Muscle layer of colon (tissue), 2 donors: ENCODE measurements around the gene KIF18B.

ENCODE experiments used
- H3K27ac ChIP-seq: one replicate; pipeline ENCODE4 v1.7.0; 2013; ENCODE audit warnings: low read depth, mild to moderate bottlenecking, low read length, moderate library complexity
- H3K27me3 ChIP-seq, 2 donors: one replicate each; pipeline ENCODE4 v1.7.0; 2013; ENCODE audit warnings: low read length in 2 of 2, mild to moderate bottlenecking in 2 of 2; ENCODE audit not compliant: insufficient read depth in 2 of 2, control insufficient read depth in 1 of 2
- H3K36me3 ChIP-seq: one replicate; pipeline ENCODE4 v1.7.0; 2013; ENCODE audit warnings: mild to moderate bottlenecking, low read length; ENCODE audit not compliant: insufficient read depth
- H3K4me1 ChIP-seq: one replicate; pipeline ENCODE4 v1.7.0; 2013; ENCODE audit warnings: mild to moderate bottlenecking, low read length; ENCODE audit not compliant: insufficient read depth
- H3K4me3 ChIP-seq, 2 donors: one replicate each; pipeline ENCODE4 v1.7.0; 2013; ENCODE audit warnings: low read length in 2 of 2, low read depth in 1 of 2, mild to moderate bottlenecking in 1 of 2, moderate library complexity in 1 of 2
- H3K9ac ChIP-seq: one replicate; pipeline ENCODE4 v1.7.0; 2013; ENCODE audit warnings: low read length
- H3K9me3 ChIP-seq: one replicate; pipeline ENCODE4 v1.7.0; 2013; ENCODE audit warnings: mild to moderate bottlenecking, low read length
- donor health status: abdominal sarcoma.
- donor health status: Adenocarcinoma of cecum.

Gene KIF18B

DNA sequence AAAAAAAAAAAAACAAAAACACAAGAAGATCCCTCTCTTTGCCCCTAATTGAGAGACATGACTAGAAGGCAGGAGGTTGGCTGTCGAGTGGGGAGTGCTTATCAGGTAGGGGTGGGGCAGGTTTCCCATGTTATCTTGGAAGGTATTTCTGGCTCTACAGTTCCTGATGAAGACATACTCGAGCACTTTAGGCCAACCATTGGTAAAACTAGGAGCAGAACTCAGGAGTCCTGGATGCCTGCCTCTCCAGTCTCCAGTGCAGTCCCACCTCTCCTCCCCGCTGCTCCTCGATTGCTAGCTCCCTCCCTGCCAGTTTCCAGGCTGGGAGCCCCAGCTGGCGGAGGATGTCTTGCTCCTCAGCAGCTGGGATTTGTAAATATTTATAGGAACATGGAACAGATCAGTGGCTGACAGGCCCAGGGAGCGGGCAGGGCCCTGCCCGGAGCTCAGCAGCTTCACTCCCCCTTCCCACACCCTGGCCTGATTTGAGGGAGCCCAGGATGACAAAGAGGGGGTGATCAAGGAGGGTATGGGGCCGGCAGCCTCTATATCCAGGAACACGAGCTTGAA, 31.9 kb upstream of the KIF18B start:
- H3K4me1 ChIP-seq, result peaks cover 59% of the 10 kb centered on the region
- no peak overlapping the region for H3K4me3 ChIP-seq
- H3K9ac ChIP-seq, result no peak overlapping the region
- H3K9me3 ChIP-seq, result no peaks in the 10 kb centered on the region
- no peaks in the 10 kb centered on the region for H3K36me3 ChIP-seq
- no peaks in the 10 kb centered on the region for H3K27me3 ChIP-seq
- peak overlapping the region; percentile 86 for H3K27ac ChIP-seq

DNA sequence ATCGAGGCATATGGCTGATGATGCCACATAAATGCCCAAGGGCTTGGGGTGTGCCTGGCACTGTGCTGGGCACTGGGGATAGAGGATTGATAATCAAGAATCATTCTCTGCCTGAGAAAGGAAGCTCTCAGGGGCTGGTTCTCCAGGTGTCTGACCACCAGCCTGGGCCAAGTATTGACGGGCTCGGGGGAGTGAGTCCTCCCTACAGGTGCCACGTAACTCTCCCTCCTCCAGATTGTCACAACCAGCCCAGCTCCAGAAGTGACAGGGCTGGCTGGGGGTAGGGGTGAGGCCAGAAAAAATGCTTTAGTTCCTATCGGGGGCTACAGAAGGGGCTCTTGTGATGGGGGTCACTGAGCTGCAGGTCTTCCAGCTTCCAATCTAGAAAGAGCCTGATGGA, 31.2 kb upstream of the KIF18B start:
- Histone ChIP-seq H3K27me3 (no peaks in the 10 kb centered on the region), H3K36me3 (no peaks in the 10 kb centered on the region), H3K9ac (no peak overlapping the region), H3K4me1 (peaks cover 59% of the 10 kb centered on the region), H3K4me3 (no peak overlapping the region), H3K27ac (peak overlapping the region; percentile 86), H3K9me3 (no peaks in the 10 kb centered on the region)

GRCh38 chr17:44977814-44978550, 30.4 kb upstream of the KIF18B start:
- Histone ChIP-seq H3K4me1 (peaks cover 59% of the 10 kb centered on the region), H3K27me3 (no peaks in the 10 kb centered on the region), H3K27ac (peak overlapping the region; percentile 86), H3K4me3 (no peak overlapping the region), H3K9me3 (no peaks in the 10 kb centered on the region), H3K36me3 (no peaks in the 10 kb centered on the region), H3K9ac (peak overlapping the region; percentile 31)

- Histone ChIP-seq H3K4me1 (peaks cover 57% of the 10 kb centered on the region), H3K9ac (no peak overlapping the region), H3K4me3 (no peak overlapping the region), H3K36me3 (no peaks in the 10 kb centered on the region), H3K27me3 (no peaks in the 10 kb centered on the region), H3K9me3 (no peaks in the 10 kb centered on the region), H3K27ac (peak overlapping the region; percentile 86)
Observed at GRCh38 chr17:44977065-44977464, 29.5 kb upstream of the KIF18B start.

GRCh38 chr17:44976206-44976605, 28.6 kb upstream of the KIF18B start:
- Histone ChIP-seq H3K27ac (peak overlapping the region; percentile 19), H3K27me3 (no peaks in the 10 kb centered on the region), H3K4me1 (peaks cover 48% of the 10 kb centered on the region)

DNA sequence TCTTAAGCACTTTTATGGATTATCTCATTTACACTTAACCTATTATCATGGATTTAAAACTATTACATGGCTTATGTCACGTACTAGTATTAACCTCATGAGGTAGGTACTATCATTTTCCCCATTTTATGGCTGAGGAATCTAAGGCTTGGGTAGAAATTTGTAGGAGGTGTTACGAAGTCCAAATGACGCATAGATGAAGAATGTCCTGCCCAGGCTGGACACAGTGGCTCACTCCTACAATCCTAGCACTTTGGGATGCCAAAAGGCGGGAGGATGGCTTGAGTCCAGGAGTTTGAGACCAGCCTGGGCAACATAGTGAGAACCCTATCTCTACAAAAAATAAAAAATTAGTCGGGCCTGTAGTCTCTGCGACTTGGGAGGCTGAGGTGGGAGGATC, 25.4 kb upstream of the KIF18B start:
- Histone ChIP-seq H3K36me3 (no peaks in the 10 kb centered on the region), H3K27me3 (peaks cover 0 to 5% of the 10 kb centered on the region in 2 donors), H3K4me3 (no peak overlapping the region), H3K9me3 (no peaks in the 10 kb centered on the region), H3K27ac (no peak overlapping the region), H3K4me1 (peaks cover 34% of the 10 kb centered on the region), H3K9ac (no peak overlapping the region)

More at GRCh38 chr17:44976206-44976605, 28.6 kb upstream of the KIF18B start:
- Histone ChIP-seq H3K4me3 (no peak overlapping the region), H3K36me3 (no peaks in the 10 kb centered on the region), H3K9me3 (no peaks in the 10 kb centered on the region), H3K9ac (no peak overlapping the region)

DNA sequence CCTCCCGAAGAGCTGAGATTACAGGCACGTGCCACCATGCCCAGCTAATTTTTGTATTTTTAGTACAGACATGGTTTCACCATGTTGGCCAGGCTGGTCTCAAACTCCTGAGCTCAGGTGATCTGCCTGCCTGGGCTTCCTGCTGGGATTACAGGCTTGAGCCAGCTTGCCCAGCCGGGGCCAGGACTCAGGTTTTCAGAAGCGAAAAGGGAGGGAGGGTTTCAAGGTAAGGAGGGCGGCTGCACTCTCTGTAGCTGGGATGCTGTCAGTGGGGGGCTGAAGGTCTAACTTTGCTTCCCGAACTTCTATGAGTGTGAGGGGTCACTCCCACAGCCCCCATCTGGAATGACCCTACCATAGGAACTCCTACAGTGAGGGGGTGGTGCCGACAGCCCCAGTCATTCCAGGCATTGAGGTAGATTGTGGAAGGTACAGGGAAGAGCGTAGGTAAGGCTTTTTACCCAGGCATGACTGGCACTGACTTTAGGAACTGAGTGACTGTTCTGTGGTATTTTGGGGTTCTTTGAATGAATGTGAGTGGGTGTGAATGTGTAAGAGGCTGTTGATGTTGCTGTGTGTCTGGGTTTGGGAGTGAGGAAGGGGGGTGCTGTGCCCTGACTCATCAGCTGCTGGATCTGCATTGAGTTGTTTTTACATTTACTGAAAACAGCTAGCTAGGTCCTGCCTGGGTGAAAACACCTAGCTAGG, 24.4 kb upstream of the KIF18B start:
- Histone ChIP-seq H3K9ac (no peak overlapping the region), H3K9me3 (no peaks in the 10 kb centered on the region), H3K4me3 (no peak overlapping the region), H3K27ac (no peak overlapping the region), H3K36me3 (no peaks in the 10 kb centered on the region), H3K27me3 (peaks cover 6 to 13% of the 10 kb centered on the region in 2 donors), H3K4me1 (peaks cover 28% of the 10 kb centered on the region)

- Histone ChIP-seq H3K9me3 (no peaks in the 10 kb centered on the region), H3K27me3 (peaks cover 21 to 29% of the 10 kb centered on the region in 2 donors), H3K4me1 (peaks cover 28% of the 10 kb centered on the region), H3K9ac (peak overlapping the region; percentile 32), H3K27ac (peak overlapping the region; percentile 68), H3K4me3 (peak overlapping the region; percentile 44 to 56), H3K36me3 (no peaks in the 10 kb centered on the region)
Observed at GRCh38 chr17:44970136-44970741, 22.7 kb upstream of the KIF18B start.

- H3K27me3 ChIP-seq, result peaks cover 21 to 29% of the 10 kb centered on the region in 2 donors
- H3K4me1 ChIP-seq, result peaks cover 28% of the 10 kb centered on the region
- no peaks in the 10 kb centered on the region for H3K9me3 ChIP-seq
- peak overlapping the region; percentile 35 for H3K27ac ChIP-seq
- peak overlapping the region; percentile 27 for H3K9ac ChIP-seq
- no peaks in the 10 kb centered on the region for H3K36me3 ChIP-seq
- peak overlapping the region; percentile 44 to 82 for H3K4me3 ChIP-seq
Observed at GRCh38 chr17:44969144-44969780, 21.7 kb upstream of the KIF18B start.

DNA sequence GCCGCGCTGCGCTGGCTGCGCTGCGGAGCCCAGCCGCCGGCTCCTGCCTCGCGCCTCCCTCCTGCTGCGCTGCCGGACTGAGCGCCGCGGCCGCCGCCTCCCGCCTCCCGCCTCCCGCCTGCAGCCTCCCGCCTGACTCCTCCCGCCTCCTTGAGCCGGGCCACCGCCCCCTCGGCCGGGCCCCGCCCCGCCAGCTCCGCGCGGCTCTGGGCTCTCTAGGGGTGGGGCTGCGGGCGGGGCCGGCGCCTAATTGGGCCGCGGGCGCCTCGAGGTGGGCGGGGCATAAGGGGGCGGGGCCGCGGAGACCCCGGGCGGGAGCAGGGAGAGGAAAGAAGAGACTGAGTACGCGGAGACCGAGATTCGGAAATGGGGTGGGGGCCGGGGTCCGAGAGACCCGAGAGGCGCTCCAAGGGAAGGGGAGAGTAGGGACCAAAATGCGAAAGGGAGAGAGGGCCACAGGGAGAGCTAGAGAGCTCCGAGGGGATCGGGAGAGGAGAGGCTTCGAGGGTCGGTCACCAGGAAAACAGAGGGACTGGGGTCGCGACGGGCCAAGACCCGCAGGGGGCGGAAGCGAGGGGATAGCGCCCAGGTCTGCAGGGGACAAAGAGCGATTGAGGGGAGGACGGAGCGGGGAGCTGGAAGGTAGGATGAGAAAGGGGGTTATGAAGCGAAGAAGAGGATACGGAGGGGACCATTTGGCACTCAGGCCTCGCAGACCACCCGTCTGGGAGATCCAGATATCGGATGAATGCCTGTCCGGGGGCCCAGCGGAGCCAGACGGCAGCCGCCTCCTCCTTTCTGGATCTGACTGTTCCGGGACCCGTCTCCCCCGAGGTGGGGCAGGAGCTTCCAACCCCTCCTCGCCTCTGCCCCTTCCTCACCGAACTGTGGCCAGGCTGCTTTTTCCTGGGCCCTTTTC, 20.9 kb upstream of the KIF18B start, which contains the start of gene C1QL1:
C1QL1 (minus strand) TSS at position 79 of the 919 bp plus-strand sequence. CDS start 255 bp downstream, outside the sequence.
- Histone ChIP-seq H3K4me1 (peaks cover 28% of the 10 kb centered on the region), H3K27ac (peak within 1 kb of the TSS; percentile 35), H3K36me3 (no peaks in the 10 kb centered on the region), H3K27me3 (peaks cover 21 to 29% of the 10 kb centered on the region in 2 donors), H3K9ac (peak within 1 kb of the TSS; percentile 27), H3K4me3 (peak within 1 kb of the TSS; percentile 38 to 82), H3K9me3 (no peaks in the 10 kb centered on the region)
